KOPT-K1 (cell line): ENCODE measurements around the gene FARSA.
"Not testable (repeated sequence)": the region's sequence is repeated elsewhere in the genome, so short reads cannot be mapped to it uniquely, and the experiment has no call there.

Source experiments
- H3K27ac ChIP-seq: fragments of 200-600 bp; sonication (generic); 2 replicates; pipeline ENCODE4 v1.5.1; 2016; ENCODE audit warnings: antibody characterized with exemption, mild to moderate bottlenecking, low read depth, low read length; ENCODE audit not compliant: poor library complexity, severe bottlenecking
- H3K36me3 ChIP-seq: fragments of 200-600 bp; sonication (generic); 2 replicates; pipeline ENCODE4 v1.5.1; 2017; ENCODE audit warnings: antibody characterized with exemption, mild to moderate bottlenecking, low read length, moderate library complexity; ENCODE audit not compliant: insufficient read depth
- H3K9me3 ChIP-seq: fragments of 200-600 bp; sonication (generic); 2 replicates; pipeline ENCODE4 v1.5.1; 2017; ENCODE audit warnings: antibody characterized with exemption, low read length, mild to moderate bottlenecking; ENCODE audit not compliant: insufficient read depth, poor library complexity, severe bottlenecking

FARSA gene

GRCh38 chr19:12893582-12893981 lies 39.9 kb downstream of the FARSA start:
- peaks cover 54% of the 10 kb centered on the region for H3K36me3 ChIP-seq
- no peak overlapping the region for H3K27ac ChIP-seq
- H3K9me3 ChIP-seq = no peaks in the 10 kb centered on the region

DNA sequence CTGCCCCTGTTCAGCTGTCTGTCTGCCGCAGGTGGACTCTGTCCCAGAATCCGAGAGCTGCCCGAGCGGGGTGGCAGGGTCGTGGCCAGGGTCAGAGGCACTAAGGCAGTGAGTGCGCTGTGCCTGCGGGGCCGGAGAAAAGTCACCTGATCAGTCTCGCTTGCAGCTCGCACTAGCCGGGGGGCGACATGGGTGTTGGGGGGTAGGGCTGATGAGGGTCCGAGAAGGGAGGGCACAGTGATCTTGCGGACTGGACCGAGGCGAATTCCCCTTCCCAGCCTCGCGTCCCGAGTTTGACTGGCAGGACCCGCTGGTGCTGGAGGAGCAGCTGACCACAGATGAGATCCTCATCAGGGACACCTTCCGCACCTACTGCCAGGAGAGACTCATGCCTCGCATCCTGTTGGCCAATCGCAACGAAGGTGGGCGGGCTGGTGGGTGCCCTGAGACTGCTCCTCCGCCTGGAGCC lies 41.9 kb downstream of the FARSA start:
- H3K9me3 ChIP-seq = no peaks in the 10 kb centered on the region
- H3K36me3 ChIP-seq = peaks cover 35% of the 10 kb centered on the region
- peak overlapping the region; percentile 49 for H3K27ac ChIP-seq

DNA sequence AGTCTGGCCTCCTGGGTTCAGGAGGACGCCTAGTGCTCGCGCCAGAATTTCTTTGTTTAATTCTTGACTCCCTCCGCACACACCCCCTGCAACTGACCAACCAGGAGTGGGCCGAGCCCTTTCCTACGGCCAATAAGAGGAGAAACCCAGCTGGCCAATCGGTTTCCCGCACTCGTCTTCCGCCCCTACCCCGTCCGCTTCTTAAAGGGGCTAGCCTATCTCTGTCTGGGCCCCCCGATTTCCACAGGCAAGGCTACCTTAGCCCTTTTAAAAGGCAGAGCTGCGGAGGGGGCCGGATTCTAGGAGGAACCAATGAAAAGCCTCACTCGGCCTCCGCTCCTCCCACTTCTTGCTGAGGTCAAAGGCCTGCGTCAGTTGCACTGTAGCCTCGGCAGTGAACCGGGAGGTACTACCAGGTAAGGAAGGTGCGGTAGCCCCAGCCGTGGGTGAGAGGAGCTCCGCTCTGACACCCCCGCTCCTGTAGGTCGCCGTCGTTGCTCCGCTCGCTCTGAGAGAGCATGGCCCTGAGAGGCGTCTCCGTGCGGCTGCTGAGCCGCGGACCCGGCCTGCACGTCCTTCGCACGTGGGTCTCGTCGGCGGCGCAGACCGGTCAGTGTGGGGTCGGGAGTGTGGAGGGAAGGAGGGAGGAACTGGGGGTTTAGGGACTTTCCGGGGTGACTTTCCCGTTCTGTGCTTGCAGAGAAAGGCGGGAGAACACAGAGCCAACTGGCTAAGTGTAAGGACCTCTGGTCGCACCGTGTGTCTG lies 42.5 kb downstream of the FARSA start, which contains the start of gene GCDH:
GCDH (plus strand) TSS at position 374 of the 766 bp plus-strand sequence; CDS start at position 519, 145 bp downstream.
- Histone ChIP-seq H3K27ac (peak within 1 kb of the TSS; percentile 49), H3K36me3 (peaks cover 29% of the 10 kb centered on the region), H3K9me3 (no peaks in the 10 kb centered on the region)

DNA sequence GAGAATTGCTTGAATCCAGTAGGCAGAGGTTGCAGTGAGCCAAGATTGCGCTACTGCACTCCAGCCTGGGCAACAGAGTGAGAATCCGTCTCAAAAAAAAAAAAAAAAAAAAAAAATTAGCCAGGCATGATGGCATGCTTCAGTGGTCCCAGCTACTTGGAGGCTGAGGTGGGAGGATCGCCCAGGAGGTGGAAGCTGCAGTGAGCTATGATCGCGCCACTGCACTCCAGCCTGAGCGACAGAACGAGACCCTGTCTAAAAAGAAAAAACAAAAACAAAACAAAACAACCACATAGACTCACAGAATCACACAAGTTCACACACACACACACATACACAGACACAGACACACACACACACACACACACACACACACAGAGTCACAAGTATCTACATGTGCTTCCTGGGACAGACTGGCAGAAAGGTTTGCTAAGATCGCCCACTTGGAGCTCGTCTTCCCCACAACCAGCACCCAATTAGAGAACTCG lies 43.2 kb downstream of the FARSA start:
- Histone ChIP-seq H3K36me3 (peaks cover 26% of the 10 kb centered on the region), H3K27ac (peak overlapping the region; percentile 48)
- not testable (repeated sequence) for H3K9me3 ChIP-seq

DNA sequence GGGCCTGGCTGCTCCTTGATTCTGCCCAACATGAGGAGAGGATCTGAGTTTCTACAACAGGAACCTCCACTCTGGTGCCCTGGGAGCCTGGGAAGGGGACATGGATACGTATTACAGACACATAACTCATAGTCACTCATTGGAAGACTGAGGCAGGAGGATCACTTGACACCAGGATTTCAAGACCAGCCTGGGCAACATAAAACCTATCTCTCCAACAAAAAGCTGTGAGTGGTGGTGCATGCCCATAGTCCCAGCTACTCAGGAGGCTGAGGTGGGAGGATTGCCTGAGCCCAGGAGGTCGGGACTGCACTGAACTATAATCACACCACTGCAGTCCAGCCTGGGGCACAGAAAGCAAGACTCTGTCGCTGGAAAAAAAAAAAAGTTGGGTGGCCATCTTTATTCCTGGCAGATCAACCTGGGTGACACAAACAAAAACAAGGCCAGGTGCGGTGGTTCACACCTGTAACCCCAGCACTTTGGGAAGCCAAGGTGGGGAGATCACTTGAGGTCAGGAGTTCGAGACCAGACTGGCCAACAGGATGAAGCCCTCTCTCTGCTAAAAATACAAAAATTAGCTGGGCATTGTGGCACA lies 45.4 kb downstream of the FARSA start:
- H3K36me3 ChIP-seq = peaks cover 4% of the 10 kb centered on the region; the same call in 1 of the 2 replicates
- peaks cover 21% of the 10 kb centered on the region for H3K9me3 ChIP-seq
- no peak overlapping the region for H3K27ac ChIP-seq

DNA sequence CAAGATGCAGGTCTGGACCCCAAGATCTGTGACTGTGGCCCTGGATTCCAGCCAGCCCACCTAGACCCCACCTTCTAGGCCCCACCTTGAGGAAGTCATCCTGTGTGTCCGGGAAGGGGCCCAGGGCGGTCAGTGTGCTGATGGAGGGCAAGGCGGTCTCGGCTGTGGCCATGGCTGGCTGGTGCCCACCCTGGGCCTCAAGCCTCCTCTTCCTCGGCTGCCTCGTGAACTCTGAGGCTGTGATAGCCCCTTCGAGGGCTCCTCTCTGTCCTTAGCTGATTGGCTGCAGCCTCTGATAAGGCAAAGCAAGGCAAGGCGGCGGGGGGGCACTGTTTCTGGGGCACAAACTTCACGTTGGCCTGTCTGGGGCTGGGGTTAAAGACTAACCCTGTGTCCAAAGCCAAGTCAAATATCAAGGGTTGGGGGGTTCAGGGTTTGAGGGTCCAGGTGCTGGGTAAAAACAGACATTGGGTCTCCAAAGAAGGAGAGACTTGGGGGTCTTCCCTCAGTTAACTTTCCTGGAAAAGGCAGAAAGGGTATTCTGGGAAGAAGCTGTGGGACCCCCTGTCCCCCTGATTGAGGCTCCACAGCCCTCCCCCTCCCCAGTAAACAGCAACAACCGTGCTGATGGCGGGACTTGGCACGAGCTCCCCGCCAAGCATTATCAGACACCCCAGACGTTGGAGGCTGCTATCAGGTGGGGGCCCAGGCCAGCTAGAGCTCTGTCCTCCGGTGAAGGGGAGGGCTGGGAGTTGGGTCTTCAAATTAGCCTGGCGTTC lies 46.4 kb downstream of the FARSA start, which contains the start of gene KLF1:
KLF1 (minus strand) TSS at position 233 of the 779 bp plus-strand sequence; CDS start at position 172, 61 bp downstream.
- H3K9me3 ChIP-seq = peaks cover 21% of the 10 kb centered on the region
- no peaks in the 10 kb centered on the region for H3K36me3 ChIP-seq
- H3K27ac ChIP-seq = no peak within 1 kb of the TSS

DNA sequence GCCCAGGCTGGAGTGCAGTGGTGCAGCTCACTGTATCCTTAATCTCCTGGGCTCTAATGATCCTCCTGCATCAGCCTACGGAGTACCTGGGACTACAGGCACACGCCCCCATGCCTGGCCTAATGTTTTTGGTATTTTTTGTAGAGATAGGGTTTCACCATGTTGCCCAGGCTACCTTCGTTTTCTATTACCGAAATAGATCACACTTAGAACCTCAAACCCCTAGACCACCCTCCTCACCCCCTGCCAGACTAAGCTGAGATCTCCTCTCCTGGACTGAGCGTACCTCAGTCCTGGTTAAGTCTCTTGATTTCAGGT lies 46.9 kb downstream of the FARSA start:
- H3K9me3 ChIP-seq = peaks cover 21% of the 10 kb centered on the region
- H3K27ac ChIP-seq = no peak overlapping the region
- no peaks in the 10 kb centered on the region for H3K36me3 ChIP-seq

- Histone ChIP-seq H3K27ac (no peak overlapping the region), H3K9me3 (peaks cover 21% of the 10 kb centered on the region), H3K36me3 (no peaks in the 10 kb centered on the region)
These were observed 47.5 kb downstream of the FARSA start for GRCh38 chr19:12885749-12886650.

DNA sequence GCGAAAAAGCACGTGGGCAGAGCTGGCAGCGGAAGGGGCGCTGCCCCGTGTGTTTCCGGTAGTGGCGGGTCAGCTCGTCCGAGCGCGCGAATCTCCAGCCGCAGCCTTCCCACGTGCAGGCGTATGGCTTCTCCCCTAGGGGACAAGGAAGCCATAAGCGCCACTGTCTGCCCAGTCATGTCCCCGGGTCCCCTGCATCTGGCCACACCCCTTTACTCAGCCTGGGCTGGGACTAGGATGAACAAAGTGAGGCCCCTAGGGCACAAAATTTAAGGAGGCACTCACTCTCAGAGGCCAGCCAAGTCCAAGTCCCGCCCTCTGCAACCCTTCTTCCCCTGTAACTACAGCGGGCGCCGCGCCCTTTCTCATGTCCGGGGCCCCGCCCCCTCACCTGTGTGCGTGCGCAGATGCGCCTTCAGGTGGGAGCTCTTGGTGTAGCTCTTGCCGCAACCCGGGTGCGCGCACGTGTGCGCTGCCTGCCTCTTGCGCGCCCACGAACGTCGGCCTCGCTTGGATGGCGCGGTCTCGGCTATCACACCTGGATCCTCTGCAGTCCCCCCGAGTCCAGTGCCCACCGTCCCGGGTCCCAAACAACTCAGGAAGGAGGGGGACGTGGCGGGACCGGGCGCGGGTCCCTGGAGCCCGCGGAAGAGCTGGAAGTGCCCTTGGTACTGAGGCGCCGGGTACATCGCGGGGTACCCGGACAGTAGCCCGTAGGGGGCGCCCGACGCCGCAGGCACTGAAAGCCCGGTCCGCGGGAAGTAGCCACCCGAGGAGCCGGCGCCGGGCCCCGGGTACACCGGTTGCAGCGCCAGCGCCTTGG lies 48.4 kb downstream of the FARSA start:
- no peaks in the 10 kb centered on the region for H3K36me3 ChIP-seq
- peaks cover 21% of the 10 kb centered on the region for H3K9me3 ChIP-seq
- no peak overlapping the region for H3K27ac ChIP-seq

DNA sequence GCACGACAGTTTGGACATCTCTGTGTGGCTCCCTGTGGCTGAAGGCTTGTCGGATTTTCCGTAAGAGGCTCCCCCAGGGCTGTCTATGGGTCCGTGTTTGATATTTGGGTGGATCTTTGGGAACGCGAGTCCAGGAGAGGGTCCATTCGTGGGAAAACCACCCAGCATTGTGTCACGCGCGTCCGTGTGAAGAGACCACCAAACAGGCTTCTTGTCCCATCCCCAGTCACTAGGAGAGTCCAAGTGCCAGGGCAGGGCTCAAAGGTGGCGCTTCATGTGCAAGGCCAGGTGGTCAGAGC lies 48.9 kb downstream of the FARSA start:
- Histone ChIP-seq H3K9me3 (peaks cover 21% of the 10 kb centered on the region), H3K27ac (no peak overlapping the region), H3K36me3 (no peaks in the 10 kb centered on the region; the same call in 1 of the 2 replicates)

DNA sequence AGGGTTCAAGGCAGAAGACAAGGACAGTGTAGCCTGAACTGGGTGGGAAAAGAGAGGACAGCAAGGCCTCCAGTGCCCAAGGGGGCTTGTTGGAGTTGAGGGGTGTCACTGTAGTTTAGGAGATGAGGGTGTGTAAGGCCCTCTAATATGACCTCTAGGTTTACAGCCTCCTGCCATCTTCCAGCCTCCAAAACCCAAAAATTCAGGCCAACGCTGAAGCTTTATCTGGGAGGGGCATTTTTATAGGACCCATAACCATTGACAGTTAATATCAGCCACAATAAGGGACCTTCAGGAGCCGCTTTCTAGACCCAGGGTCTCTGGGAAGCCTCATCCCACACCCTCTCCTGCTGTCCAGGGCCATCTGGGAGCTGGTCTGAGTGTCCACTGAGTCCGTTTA lies 49.3 kb downstream of the FARSA start:
- H3K27ac ChIP-seq = no peak overlapping the region

DNA sequence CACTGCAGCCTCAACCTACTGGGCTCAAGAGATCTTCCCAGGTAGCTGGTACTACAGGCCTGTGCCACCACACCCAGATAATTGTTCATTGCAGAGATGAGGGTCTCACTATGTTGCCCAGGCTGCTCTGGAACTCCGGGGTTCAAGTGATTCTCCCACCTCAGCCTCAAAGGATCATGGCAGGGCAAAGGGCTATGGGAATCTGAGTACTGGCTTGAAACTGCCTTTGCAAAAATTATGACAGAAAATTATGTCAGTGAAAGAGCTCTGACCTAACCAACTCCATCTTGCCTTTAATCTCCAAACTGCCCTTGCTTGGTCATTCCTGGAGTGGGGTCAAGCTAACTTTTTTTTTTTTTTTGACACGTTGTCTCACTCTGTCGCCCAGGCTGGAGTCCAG lies 50.9 kb downstream of the FARSA start:
- peaks cover 12% of the 10 kb centered on the region; the same call in 1 of the 2 replicates for H3K36me3 ChIP-seq
- H3K27ac ChIP-seq = no peak overlapping the region
- H3K9me3 ChIP-seq = peaks cover 21% of the 10 kb centered on the region

More for the DNA sequence above, 49.3 kb downstream of the FARSA start:
- H3K36me3 ChIP-seq = no peaks in the 10 kb centered on the region; the same call in 1 of the 2 replicates
- H3K9me3 ChIP-seq = peaks cover 21% of the 10 kb centered on the region

GRCh38 chr19:12881172-12881808 lies 52.2 kb downstream of the FARSA start, which contains the start of gene DNASE2:
Gene DNASE2, minus strand, starts transcription at chr19:12881449. Its CDS starts 74 bp downstream, at chr19:12881375.
- Histone ChIP-seq H3K9me3 (peaks cover 21% of the 10 kb centered on the region), H3K27ac (peak within 1 kb of the TSS; percentile 53), H3K36me3 (peaks cover 15% of the 10 kb centered on the region; the same call in 1 of the 2 replicates)
